Right lobe of liver (tissue), 4 donors: Measurements from ENCODE around the gene NTM.

Experiments
- POLR2A ChIP-seq: fragments of 450-650 bp; IDR thresholded peaks from one replicate; pipeline ENCODE4 v1.6.1; 2017; ENCODE audit warnings: antibody characterized with exemption, mild to moderate bottlenecking
- TF ChIP-seq, protein P1 (sequence below), 4 donors: fragments of 200-600 bp in 3 of 4; fragments of 450-650 bp in 1 of 4; IDR thresholded peaks; one replicate each; pipeline versions ENCODE4 v1.5.1 to v1.8.0; 2016 to 2022; ENCODE audit warnings: antibody characterized with exemption in 4 of 4, mild to moderate bottlenecking in 2 of 4
- donor health status: DM: no; HTN: no; CAD: no.
- donor health status: DM: no; HTN: no; CAD: no.
- donor health status: DM: no; HTN: yes; CAD: no.

DNA sequence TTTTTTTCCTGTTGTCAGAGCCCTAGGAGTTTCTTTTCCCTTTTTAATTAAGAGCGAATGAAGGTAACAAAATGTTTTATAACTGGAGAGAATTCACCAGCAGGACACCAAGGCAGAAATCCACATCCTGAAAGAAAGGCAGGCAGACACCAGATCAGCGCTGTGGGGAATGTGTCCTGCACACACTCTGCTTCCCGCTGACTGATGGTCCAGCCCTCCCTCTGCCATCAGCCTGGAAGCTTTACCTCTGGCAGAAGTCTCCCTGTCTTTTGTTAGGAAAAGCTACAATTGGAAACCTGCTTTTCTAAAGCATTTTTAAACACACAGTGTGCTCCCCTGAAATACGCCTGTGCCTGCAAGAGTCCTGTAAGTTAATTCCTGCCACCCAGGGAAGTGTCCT is 638.5 kb downstream of the NTM start:
- TF ChIP-seq, protein P1, sequence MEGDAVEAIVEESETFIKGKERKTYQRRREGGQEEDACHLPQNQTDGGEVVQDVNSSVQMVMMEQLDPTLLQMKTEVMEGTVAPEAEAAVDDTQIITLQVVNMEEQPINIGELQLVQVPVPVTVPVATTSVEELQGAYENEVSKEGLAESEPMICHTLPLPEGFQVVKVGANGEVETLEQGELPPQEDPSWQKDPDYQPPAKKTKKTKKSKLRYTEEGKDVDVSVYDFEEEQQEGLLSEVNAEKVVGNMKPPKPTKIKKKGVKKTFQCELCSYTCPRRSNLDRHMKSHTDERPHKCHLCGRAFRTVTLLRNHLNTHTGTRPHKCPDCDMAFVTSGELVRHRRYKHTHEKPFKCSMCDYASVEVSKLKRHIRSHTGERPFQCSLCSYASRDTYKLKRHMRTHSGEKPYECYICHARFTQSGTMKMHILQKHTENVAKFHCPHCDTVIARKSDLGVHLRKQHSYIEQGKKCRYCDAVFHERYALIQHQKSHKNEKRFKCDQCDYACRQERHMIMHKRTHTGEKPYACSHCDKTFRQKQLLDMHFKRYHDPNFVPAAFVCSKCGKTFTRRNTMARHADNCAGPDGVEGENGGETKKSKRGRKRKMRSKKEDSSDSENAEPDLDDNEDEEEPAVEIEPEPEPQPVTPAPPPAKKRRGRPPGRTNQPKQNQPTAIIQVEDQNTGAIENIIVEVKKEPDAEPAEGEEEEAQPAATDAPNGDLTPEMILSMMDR (IDR thresholded peaks at IDR 0.05), result no peak
- no peak for TF ChIP-seq POLR2A
